SU-DHL-6 (cell line): ENCODE results near the gene DNAJB2.

Experiments used
- H2AFZ ChIP-seq: fragments of 200-600 bp; sonication (generic); 2 replicates; pipeline ENCODE4 v1.6.1; 2014; ENCODE audit warnings: low read depth, mild to moderate bottlenecking, moderate library complexity, mixed read lengths, antibody characterized with exemption, low read length; ENCODE audit not compliant: severe bottlenecking
- H3F3A ChIP-seq: fragments of 200-600 bp; shearing (Covaris generic); 2 replicates; pipeline ENCODE4 v1.6.0; 2016; ENCODE audit warnings: antibody characterized with exemption, mild to moderate bottlenecking; ENCODE audit not compliant: insufficient read depth
- H3K27ac ChIP-seq: fragments of 200-600 bp; sonication (generic); 2 replicates; pipeline ENCODE4 v1.5.1; 2016; ENCODE audit warnings: low read depth, mild to moderate bottlenecking, low read length, moderate library complexity, mixed read lengths
- H3K27me3 ChIP-seq: fragments of 200-600 bp; sonication (generic), shearing (Covaris generic); 2 replicates; pipeline ENCODE4 v1.6.0; 2014; ENCODE audit warnings: mild to moderate bottlenecking, low read length
- H3K36me3 ChIP-seq: fragments of 200-600 bp; sonication (generic); 2 replicates; pipeline ENCODE4 v1.6.1; 2014; ENCODE audit warnings: mild to moderate bottlenecking, low read length, mixed read lengths
- H3K4me2 ChIP-seq: fragments of 300-600, 200-600 bp; shearing (Covaris generic), sonication (generic); 2 replicates; pipeline ENCODE4 v1.6.0; 2014; ENCODE audit warnings: low read length, low read depth, mild to moderate bottlenecking; ENCODE audit not compliant: poor library complexity, severe bottlenecking
- H3K4me3 ChIP-seq: fragments of 200-600 bp; sonication (generic); 2 replicates; pipeline ENCODE4 v1.5.1; 2014; ENCODE audit warnings: antibody characterized with exemption, low read length, mild to moderate bottlenecking, mixed read lengths; ENCODE audit not compliant: insufficient read depth, poor library complexity, severe bottlenecking
- H3K79me2 ChIP-seq: fragments of 200-600 bp; sonication (generic); 2 replicates; pipeline ENCODE4 v1.6.1; 2014; ENCODE audit warnings: mild to moderate bottlenecking, low read length, moderate library complexity; ENCODE audit not compliant: insufficient read depth
- H3K9ac ChIP-seq: fragments of 200-600 bp; sonication (generic); 2 replicates; pipeline ENCODE4 v1.7.0; 2014; ENCODE audit warnings: mild to moderate bottlenecking, low read length
- H3K9me2 ChIP-seq: fragments of 200-600 bp; sonication (generic); replicated peaks from 2 replicates; pipeline ENCODE4 v1.6.1; 2014; ENCODE audit warnings: low read length; ENCODE audit not compliant: insufficient read depth
- H3K9me3 ChIP-seq: fragments of 200-600 bp; sonication (generic); 2 replicates; pipeline ENCODE4 v1.6.1; 2014; ENCODE audit warnings: low read length, mixed read lengths; ENCODE audit not compliant: insufficient read depth
- H4K20me1 ChIP-seq: fragments of 200-600 bp; sonication (generic); 2 replicates; pipeline ENCODE4 v1.6.1; 2014; ENCODE audit warnings: low read depth, mild to moderate bottlenecking, antibody characterized with exemption, low read length, moderate library complexity, mixed read lengths
- EZH2phosphoT487 ChIP-seq: fragments of 200-600 bp; sonication (generic), shearing (Covaris generic); conservative IDR thresholded peaks from 2 replicates; pipeline ENCODE4 v1.6.1; 2018; ENCODE audit warnings: mild to moderate bottlenecking, antibody characterized with exemption, low read length, moderate library complexity, mixed read lengths
- TF ChIP-seq, protein P1 (sequence below): fragments of 200-600 bp; sonication (generic); IDR thresholded peaks from one replicate; pipeline ENCODE4 v1.5.1; 2017; ENCODE audit warnings: antibody characterized with exemption, mild to moderate bottlenecking, low read length, moderate library complexity; ENCODE audit not compliant: insufficient read depth, poor library complexity, severe bottlenecking

The DNAJB2 gene

DNA sequence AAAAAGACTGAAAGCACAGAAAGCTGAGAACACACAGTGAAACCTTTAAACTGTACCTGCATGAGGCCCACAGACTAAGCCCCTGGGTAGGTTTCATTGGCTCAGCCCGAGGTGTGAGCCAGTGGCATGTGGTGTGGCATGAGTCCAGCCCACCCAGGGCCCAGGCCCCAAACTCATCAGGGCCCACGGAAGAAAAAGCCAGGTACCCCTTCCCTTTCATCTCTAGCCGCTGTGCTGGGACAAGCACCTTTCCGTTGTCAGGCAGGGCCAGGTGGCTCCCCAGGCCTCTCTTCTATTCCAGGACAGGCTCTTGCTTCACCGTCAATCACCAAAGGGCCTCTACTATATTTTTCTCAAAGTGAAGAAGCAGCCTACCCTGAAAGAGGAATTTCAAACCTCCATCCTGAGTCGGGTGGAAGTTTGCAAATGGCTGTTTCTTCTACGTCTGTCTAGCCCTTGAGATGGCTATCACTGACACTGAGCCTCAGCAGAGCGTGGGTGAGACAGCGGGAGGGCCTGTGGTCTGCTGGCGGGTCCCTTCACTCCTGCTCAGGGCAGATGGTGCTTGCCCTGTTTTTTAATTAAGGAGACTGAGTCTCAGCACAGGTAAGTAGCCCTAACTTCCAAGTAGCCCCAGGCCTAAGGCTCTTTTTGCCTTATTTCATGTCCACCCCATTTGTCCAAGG is 8.6 kb downstream of the DNAJB2 start:
- no peak overlapping the region for H3K9ac ChIP-seq
- H2AFZ ChIP-seq: no peak overlapping the region
- H3F3A ChIP-seq: no peaks in the 10 kb centered on the region
- H3K9me3 ChIP-seq: no peaks in the 10 kb centered on the region
- no peak overlapping the region for H3K27ac ChIP-seq
- H3K4me3 ChIP-seq: no peak overlapping the region
- H3K4me2 ChIP-seq: no peak overlapping the region
- H3K36me3 ChIP-seq: no peaks in the 10 kb centered on the region
- H3K9me2 ChIP-seq: no peaks in the 10 kb centered on the region
- H4K20me1 ChIP-seq: no peaks in the 10 kb centered on the region
- H3K27me3 ChIP-seq: no peaks in the 10 kb centered on the region
- H3K79me2 ChIP-seq: no peaks in the 10 kb centered on the region
- TF ChIP-seq, protein P1, sequence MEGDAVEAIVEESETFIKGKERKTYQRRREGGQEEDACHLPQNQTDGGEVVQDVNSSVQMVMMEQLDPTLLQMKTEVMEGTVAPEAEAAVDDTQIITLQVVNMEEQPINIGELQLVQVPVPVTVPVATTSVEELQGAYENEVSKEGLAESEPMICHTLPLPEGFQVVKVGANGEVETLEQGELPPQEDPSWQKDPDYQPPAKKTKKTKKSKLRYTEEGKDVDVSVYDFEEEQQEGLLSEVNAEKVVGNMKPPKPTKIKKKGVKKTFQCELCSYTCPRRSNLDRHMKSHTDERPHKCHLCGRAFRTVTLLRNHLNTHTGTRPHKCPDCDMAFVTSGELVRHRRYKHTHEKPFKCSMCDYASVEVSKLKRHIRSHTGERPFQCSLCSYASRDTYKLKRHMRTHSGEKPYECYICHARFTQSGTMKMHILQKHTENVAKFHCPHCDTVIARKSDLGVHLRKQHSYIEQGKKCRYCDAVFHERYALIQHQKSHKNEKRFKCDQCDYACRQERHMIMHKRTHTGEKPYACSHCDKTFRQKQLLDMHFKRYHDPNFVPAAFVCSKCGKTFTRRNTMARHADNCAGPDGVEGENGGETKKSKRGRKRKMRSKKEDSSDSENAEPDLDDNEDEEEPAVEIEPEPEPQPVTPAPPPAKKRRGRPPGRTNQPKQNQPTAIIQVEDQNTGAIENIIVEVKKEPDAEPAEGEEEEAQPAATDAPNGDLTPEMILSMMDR: no peak
- no peak for TF ChIP-seq EZH2phosphoT487

DNA sequence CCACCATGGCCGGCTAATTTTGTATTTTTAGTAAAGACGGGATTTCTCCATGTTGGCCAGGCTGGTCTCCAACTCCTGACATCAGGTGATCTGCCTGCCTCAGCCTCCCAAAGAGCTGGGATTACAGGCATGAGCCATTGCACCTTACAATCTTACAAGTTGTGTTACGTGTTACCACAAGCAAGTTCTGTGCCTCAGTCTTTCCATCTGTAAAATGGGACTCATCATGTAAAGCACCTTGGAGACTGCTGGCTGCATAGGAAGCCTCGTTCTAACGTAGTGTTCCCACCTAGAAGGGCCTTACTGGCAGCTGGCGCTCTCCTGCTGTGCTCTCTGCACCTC is 10.0 kb downstream of the DNAJB2 start:
- Histone ChIP-seq H3K27ac (no peak overlapping the region), H2AFZ (no peak overlapping the region), H3K9me3 (no peaks in the 10 kb centered on the region), H3K4me3 (no peak overlapping the region), H3K4me2 (no peak overlapping the region), H3K9me2 (no peaks in the 10 kb centered on the region), H3K36me3 (no peaks in the 10 kb centered on the region), H3K27me3 (no peaks in the 10 kb centered on the region), H3K9ac (no peak overlapping the region), H3K79me2 (no peaks in the 10 kb centered on the region), H3F3A (no peaks in the 10 kb centered on the region), H4K20me1 (no peaks in the 10 kb centered on the region)
- TF ChIP-seq, protein P1: no peak
- TF ChIP-seq EZH2phosphoT487: no peak

DNA sequence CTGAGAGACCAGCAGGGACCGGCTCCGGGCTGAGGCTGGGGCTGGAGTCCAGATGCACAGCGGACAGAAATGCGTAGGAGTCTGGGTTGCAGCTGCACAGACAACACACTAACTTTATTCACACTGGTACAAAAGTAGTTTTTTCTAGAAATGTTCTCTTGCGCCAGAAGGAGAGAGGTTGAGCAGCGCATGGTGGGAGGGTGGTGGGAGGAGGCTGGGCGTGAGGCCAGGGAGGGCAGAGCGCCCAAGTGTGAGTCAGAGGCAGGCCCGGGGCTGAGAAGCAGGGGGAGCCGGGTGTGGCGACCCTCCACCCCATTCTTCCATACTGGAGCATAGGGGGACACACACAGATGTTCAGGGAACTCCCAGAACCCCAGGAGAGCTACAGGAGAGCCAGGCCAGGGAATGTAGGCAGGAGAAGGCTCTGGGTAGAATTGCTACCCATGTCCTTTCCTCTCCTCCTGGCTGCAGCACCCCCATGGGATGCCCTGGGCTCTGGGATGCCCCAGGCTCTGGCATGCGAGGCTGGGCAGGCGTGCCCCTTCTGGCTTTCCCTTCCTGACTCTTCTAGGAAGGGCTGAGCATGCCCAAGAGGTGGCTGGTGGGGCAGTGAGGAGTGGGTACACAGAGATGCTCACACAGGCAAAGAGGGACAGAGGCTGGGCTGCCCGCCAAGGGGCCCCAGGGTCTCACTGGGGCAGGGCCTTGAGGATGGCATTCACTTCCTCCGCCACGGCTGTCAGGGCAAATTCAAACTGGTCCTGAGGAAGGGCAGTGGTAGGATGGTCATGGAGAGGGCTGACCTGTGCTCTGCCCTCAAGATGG is 10.6 kb downstream of the DNAJB2 start:
- Histone ChIP-seq H4K20me1 (no peaks in the 10 kb centered on the region), H3K9me3 (no peaks in the 10 kb centered on the region), H3K4me2 (no peak overlapping the region), H3K4me3 (no peak overlapping the region), H3K9ac (no peak overlapping the region), H3K27me3 (no peaks in the 10 kb centered on the region), H3K9me2 (no peaks in the 10 kb centered on the region), H3K79me2 (no peaks in the 10 kb centered on the region), H3K27ac (no peak overlapping the region), H3F3A (no peaks in the 10 kb centered on the region), H2AFZ (no peak overlapping the region), H3K36me3 (no peaks in the 10 kb centered on the region)
- no peak for TF ChIP-seq EZH2phosphoT487
- TF ChIP-seq, protein P1: no peak
